PC-3 (cell line): Measurements from ENCODE around the gene CALHM2. TPM values are rescaled to one million over a fixed set of nuclear protein-coding genes. Genes with fewer than 3 reads are reported as not detected.

Experiments used
- ATAC-seq: fragments of 200-7000 bp; cut with Tn5 transposase; 2 replicates; pipeline ENCODE4 v1.9.1; 2020; ENCODE audit warnings: mild to moderate bottlenecking, moderate library complexity
- BruUV-seq: library from RNA; stranded (reverse); fragments of 400-500 nt; replicated peaks from 2 replicates; lab custom pipeline; 2021; lab: Mats Ljungman, UMichigan
- CTCF ChIA-PET: fragments of 300-600 bp; sonication (Branson Sonifier 250); formaldehyde crosslinking; loops from one replicate; lab custom pipeline; 2022; ENCODE audit warnings: antibody characterized with exemption; lab: Charles Lee
- POLR2A ChIA-PET: fragments of 300-600 bp; sonication (Branson Sonifier 250); formaldehyde crosslinking; loops from one replicate; lab custom pipeline; 2022; ENCODE audit warnings: antibody characterized with exemption; ENCODE audit not compliant: unreplicated experiment; lab: Charles Lee
- DNase-seq: peaks from one replicate; pipeline ENCODE4 v3.0.0-alpha.2; 2015
- H2AFZ ChIP-seq: fragments of 300-600 bp; sonication (generic); 2 replicates; pipeline ENCODE4 v1.6.0; 2016; ENCODE audit warnings: antibody characterized with exemption, low read length
- H3F3A ChIP-seq: fragments of 300-600 bp; sonication (generic); one replicate; pipeline ENCODE4 v1.6.0; 2017; ENCODE audit warnings: antibody characterized with exemption, low read length, control low read depth, mild to moderate bottlenecking; ENCODE audit not compliant: unreplicated experiment
- H3K27ac ChIP-seq: fragments of 300-600 bp; sonication (generic); 2 replicates; pipeline ENCODE4 v1.5.1; 2016; ENCODE audit warnings: mild to moderate bottlenecking, low read length
- H3K27me3 ChIP-seq: fragments of 300-600 bp; sonication (generic); 2 replicates; pipeline ENCODE4 v1.6.1; 2016; ENCODE audit warnings: low read length, mixed read lengths
- H3K36me3 ChIP-seq: fragments of 300-600 bp; sonication (generic); 2 replicates; pipeline ENCODE4 v1.6.1; 2016; ENCODE audit warnings: low read depth, mixed run types, low read length, mixed read lengths
- H3K4me1 ChIP-seq: fragments of 300-600 bp; sonication (generic); 2 replicates; pipeline ENCODE4 v1.5.1; 2016; ENCODE audit warnings: low read length; ENCODE audit not compliant: insufficient read depth
- H3K4me2 ChIP-seq: fragments of 300-600 bp; sonication (generic); 2 replicates; pipeline ENCODE4 v1.6.0; 2016; ENCODE audit warnings: low read length
- H3K4me3 ChIP-seq: fragments of 300-600 bp; sonication (generic); 2 replicates; pipeline ENCODE4 v1.5.1; 2016; ENCODE audit warnings: mild to moderate bottlenecking, low read length, mixed read lengths
- H3K79me2 ChIP-seq: fragments of 300-600 bp; sonication (generic); 2 replicates; pipeline ENCODE4 v1.6.1; 2017; ENCODE audit warnings: low read length, mixed read lengths
- H3K9ac ChIP-seq: fragments of 300-600 bp; sonication (generic); 2 replicates; pipeline ENCODE4 v1.6.0; 2016; ENCODE audit warnings: mild to moderate bottlenecking, low read length
- H3K9me2 ChIP-seq: fragments of 300-600 bp; sonication (generic); replicated peaks from 2 replicates; pipeline ENCODE4 v1.6.1; 2016; ENCODE audit warnings: mixed run types, low read length, mixed read lengths
- H3K9me3 ChIP-seq: fragments of 300-600 bp; sonication (generic); 2 replicates; pipeline ENCODE4 v1.6.1; 2016; ENCODE audit warnings: low read length, mixed read lengths
- H4K20me1 ChIP-seq: fragments of 300-600 bp; sonication (generic); 2 replicates; pipeline ENCODE4 v1.6.1; 2016; ENCODE audit warnings: low read length, mixed read lengths
- CTCF ChIP-seq: fragments of 300-600 bp; sonication (generic); conservative IDR thresholded peaks from 2 replicates; pipeline ENCODE4 v1.5.1; 2017; ENCODE audit warnings: antibody characterized with exemption, low read depth, mild to moderate bottlenecking, low read length
- EZH2 ChIP-seq: fragments of 300-600 bp; sonication (generic); IDR thresholded peaks from one replicate; pipeline ENCODE4 v1.6.1; 2017; ENCODE audit warnings: antibody characterized with exemption, mild to moderate bottlenecking, low read length; ENCODE audit not compliant: unreplicated experiment
- EZH2phosphoT487 ChIP-seq: fragments of 300-600 bp; sonication (generic); IDR thresholded peaks from 2 replicates; pipeline ENCODE4 v1.6.1; 2018; ENCODE audit warnings: mild to moderate bottlenecking, antibody characterized with exemption, low read length, borderline replicate concordance
- intact Hi-C: fragments of 100-400 bp; cut with micrococcal nuclease; formaldehyde crosslinking; loops from 2 replicates; pipeline ENCODE4 v1.9.0; 2023
- total RNA-seq: library from RNA; depleted of rRNA; stranded (reverse); fragments of >200 nt; gene quantifications from 2 replicates; pipeline ENCODE4 v1.2.3, GENCODE V29; 2014

The CALHM2 gene
- total RNA-seq, 1 experiment from 2014 or later = 1.3 TPM

- Histone ChIP-seq H4K20me1 (no peaks in the 10 kb centered on the region), H3K4me3 (no peak overlapping the region), H3K79me2 (no peaks in the 10 kb centered on the region), H2AFZ (0 out of 2 replicates have a peak overlapping the region, but pooled peaks have one; percentile 9), H3K9me3 (no peaks in the 10 kb centered on the region), H3K9me2 (no peaks in the 10 kb centered on the region), H3K27ac (peak overlapping the region; percentile 25), H3K4me1 (peaks cover 15% of the 10 kb centered on the region), H3K36me3 (no peaks in the 10 kb centered on the region; the same call in 1 of the 2 replicates), H3F3A (no peaks in the 10 kb centered on the region), H3K9ac (no peak overlapping the region; the same call in 1 of the 2 replicates), H3K27me3 (no peaks in the 10 kb centered on the region), H3K4me2 (peak overlapping the region; percentile 29)
- ATAC-seq (no peak), DNase-seq (no peak)
- ChIA-PET CTCF (no interaction called here), POLR2A (no interaction called here)
- TF ChIP-seq CTCF (no peak), EZH2phosphoT487 (no peak), EZH2 (no peak)
- intact Hi-C loops = no loop called here
- no TSS peak for BruUV-seq
These were observed 19.8 kb upstream of the CALHM2 start for GRCh38 chr10:103472005-103472404.

GRCh38 chr10:103470761-103471653 is 18.8 kb upstream of the CALHM2 start:
- H3K4me3 ChIP-seq = no peak overlapping the region
- peaks cover 15% of the 10 kb centered on the region for H3K4me1 ChIP-seq
- DNase-seq = peak; percentile 42
- ChIA-PET CTCF (no interaction called here), POLR2A (no interaction called here)
- peak; percentile 66 for ATAC-seq
- H3K9me3 ChIP-seq = no peaks in the 10 kb centered on the region
- 0 out of 2 replicates have a peak overlapping the region, but pooled peaks have one; percentile 9 for H2AFZ ChIP-seq
- H3K4me2 ChIP-seq = peak overlapping the region; percentile 29
- H3K27me3 ChIP-seq = no peaks in the 10 kb centered on the region
- no peaks in the 10 kb centered on the region for H3K79me2 ChIP-seq
- H3K27ac ChIP-seq = peak overlapping the region; percentile 25
- H3K36me3 ChIP-seq = no peaks in the 10 kb centered on the region
- H3F3A ChIP-seq = no peaks in the 10 kb centered on the region
- no TSS peak for BruUV-seq
- no peaks in the 10 kb centered on the region for H3K9me2 ChIP-seq
- H4K20me1 ChIP-seq = no peaks in the 10 kb centered on the region
- intact Hi-C loops = no loop called here
- TF ChIP-seq EZH2 (no peak), EZH2phosphoT487 (no peak), CTCF (no peak)
- no peak overlapping the region; the same call in 1 of the 2 replicates for H3K9ac ChIP-seq

- TF ChIP-seq EZH2phosphoT487 (no peak), CTCF (no peak), EZH2 (no peak)
- Histone ChIP-seq H3F3A (no peaks in the 10 kb centered on the region), H2AFZ (no peak overlapping the region), H3K27ac (no peak overlapping the region), H3K4me2 (no peak overlapping the region), H3K9me3 (no peaks in the 10 kb centered on the region), H3K4me3 (no peak overlapping the region), H3K79me2 (no peaks in the 10 kb centered on the region), H3K36me3 (no peaks in the 10 kb centered on the region), H3K27me3 (no peaks in the 10 kb centered on the region), H3K9me2 (no peaks in the 10 kb centered on the region), H4K20me1 (no peaks in the 10 kb centered on the region), H3K9ac (no peak overlapping the region), H3K4me1 (peaks cover 15% of the 10 kb centered on the region)
- intact Hi-C loops = no loop called here
- DNase-seq (no peak), ATAC-seq (no peak)
- ChIA-PET CTCF (no interaction called here), POLR2A (no interaction called here)
- BruUV-seq = no TSS peak
These were observed 17.0 kb upstream of the CALHM2 start for GRCh38 chr10:103469201-103469600.
